ENCODE data around the gene MICAL2.

- no peak for TF ChIP-seq POLR2AphosphoS5 (IDR thresholded peaks at IDR 0.05; ENCODE audit: low read depth, low read length)
- TF ChIP-seq, protein P1, sequence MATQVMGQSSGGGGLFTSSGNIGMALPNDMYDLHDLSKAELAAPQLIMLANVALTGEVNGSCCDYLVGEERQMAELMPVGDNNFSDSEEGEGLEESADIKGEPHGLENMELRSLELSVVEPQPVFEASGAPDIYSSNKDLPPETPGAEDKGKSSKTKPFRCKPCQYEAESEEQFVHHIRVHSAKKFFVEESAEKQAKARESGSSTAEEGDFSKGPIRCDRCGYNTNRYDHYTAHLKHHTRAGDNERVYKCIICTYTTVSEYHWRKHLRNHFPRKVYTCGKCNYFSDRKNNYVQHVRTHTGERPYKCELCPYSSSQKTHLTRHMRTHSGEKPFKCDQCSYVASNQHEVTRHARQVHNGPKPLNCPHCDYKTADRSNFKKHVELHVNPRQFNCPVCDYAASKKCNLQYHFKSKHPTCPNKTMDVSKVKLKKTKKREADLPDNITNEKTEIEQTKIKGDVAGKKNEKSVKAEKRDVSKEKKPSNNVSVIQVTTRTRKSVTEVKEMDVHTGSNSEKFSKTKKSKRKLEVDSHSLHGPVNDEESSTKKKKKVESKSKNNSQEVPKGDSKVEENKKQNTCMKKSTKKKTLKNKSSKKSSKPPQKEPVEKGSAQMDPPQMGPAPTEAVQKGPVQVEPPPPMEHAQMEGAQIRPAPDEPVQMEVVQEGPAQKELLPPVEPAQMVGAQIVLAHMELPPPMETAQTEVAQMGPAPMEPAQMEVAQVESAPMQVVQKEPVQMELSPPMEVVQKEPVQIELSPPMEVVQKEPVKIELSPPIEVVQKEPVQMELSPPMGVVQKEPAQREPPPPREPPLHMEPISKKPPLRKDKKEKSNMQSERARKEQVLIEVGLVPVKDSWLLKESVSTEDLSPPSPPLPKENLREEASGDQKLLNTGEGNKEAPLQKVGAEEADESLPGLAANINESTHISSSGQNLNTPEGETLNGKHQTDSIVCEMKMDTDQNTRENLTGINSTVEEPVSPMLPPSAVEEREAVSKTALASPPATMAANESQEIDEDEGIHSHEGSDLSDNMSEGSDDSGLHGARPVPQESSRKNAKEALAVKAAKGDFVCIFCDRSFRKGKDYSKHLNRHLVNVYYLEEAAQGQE (IDR thresholded peaks at IDR 0.05; ENCODE audit: insufficient read depth in 1 of 2, low read depth in 2 of 2, low read length in 2 of 2) = no peak
- no peak for TF ChIP-seq TAF1 (IDR thresholded peaks at IDR 0.05; ENCODE audit: borderline replicate concordance, insufficient read depth, low read length)
Observed at GRCh38 chr11:12148466-12148865, 38.1 kb downstream of the MICAL2 start.

All from PFSK-1 (cell line).